Activated T-helper 9 cell treated with anti-CD3 and anti-CD28 coated beads, Interleukin-2, amount 50 U/mL, for 16 hours (primary cell): Measurements from ENCODE around the gene GPR157.
"Not testable (repeated sequence)": the region's sequence is repeated elsewhere in the genome, so short reads cannot be mapped to it uniquely, and the experiment has no call there.

Experiments used
- DNase-seq: peaks from one replicate; pipeline ENCODE4 v3.0.0-alpha.2; 2020; ENCODE audit warnings: low read depth

Gene GPR157, protein sequence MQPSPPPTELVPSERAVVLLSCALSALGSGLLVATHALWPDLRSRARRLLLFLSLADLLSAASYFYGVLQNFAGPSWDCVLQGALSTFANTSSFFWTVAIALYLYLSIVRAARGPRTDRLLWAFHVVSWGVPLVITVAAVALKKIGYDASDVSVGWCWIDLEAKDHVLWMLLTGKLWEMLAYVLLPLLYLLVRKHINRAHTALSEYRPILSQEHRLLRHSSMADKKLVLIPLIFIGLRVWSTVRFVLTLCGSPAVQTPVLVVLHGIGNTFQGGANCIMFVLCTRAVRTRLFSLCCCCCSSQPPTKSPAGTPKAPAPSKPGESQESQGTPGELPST

GRCh38 chr1:9128520-9129265 lies at the start of gene GPR157:
GPR157 (minus strand) TSS chr1:9129102; CDS start chr1:9129027, 75 bp downstream.
- peak; percentile 73 for DNase-seq

GRCh38 chr1:9174762-9175161 lies 45.9 kb upstream of the GPR157 start:
- no peak for DNase-seq

DNA sequence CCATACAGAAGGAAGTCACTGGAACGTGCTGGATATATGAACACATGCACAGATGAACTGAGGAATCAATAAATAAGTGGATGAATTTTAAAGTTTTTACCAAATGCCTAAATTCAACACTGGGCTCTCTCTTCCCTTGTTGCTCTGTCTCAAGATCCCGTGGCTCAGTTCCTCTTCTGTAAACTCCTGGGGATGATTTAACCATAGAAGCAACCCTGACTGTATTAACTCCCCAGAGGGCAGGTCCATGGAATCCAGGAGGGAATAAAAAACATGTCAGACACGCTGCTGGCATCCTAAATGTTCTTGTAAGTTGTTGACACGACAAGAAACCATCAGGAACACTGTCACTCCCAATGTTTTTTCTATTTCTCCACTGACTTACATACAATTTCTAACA lies 45.3 kb upstream of the GPR157 start:
- no peak for DNase-seq

DNA sequence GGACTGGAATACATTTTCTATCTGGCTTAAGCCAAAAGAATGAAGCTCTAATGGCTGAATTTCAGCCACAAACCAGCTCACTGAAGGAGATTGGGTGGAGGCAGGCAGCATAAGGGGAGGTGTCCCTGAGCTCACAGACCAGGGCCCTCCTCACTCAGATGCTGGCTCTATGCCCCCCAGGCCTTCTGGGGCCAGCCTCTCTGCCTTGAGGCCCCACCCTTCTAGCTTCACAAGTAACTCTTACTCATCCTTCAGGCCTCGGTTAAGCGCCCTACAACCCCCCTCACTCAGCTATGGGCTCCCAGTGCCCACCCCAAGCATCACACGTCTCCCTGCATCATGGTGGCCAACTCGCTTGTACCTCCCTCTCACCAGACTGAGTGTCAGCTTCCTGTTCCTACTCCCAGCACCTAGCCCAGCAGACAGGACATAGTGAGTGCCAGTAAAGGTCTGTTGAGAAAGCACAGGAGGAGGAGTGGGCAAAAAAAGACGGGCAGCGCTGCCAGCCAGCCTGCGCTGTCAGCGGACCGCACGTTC lies 40.8 kb upstream of the GPR157 start:
- no peak for DNase-seq

DNA sequence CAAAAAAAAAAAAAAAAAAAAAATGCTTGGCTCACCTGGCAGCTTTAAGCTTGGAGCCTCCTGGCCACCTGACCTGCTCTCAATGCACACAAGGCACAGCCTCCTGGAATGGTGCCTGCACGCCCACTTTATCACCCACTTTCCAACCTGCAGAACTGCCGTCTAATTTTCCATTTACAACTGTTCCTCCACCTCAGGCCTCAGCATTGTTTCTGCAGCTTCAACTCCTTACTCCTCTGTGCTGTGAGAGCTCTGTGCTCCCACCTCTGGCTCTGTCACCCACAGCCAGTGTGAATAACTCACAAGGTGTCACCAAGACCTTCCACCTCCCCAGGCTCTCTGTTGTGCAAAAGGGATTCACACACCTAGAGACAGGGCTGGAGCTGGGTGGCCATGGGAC lies 38.7 kb upstream of the GPR157 start:
- DNase-seq, result no peak

DNA sequence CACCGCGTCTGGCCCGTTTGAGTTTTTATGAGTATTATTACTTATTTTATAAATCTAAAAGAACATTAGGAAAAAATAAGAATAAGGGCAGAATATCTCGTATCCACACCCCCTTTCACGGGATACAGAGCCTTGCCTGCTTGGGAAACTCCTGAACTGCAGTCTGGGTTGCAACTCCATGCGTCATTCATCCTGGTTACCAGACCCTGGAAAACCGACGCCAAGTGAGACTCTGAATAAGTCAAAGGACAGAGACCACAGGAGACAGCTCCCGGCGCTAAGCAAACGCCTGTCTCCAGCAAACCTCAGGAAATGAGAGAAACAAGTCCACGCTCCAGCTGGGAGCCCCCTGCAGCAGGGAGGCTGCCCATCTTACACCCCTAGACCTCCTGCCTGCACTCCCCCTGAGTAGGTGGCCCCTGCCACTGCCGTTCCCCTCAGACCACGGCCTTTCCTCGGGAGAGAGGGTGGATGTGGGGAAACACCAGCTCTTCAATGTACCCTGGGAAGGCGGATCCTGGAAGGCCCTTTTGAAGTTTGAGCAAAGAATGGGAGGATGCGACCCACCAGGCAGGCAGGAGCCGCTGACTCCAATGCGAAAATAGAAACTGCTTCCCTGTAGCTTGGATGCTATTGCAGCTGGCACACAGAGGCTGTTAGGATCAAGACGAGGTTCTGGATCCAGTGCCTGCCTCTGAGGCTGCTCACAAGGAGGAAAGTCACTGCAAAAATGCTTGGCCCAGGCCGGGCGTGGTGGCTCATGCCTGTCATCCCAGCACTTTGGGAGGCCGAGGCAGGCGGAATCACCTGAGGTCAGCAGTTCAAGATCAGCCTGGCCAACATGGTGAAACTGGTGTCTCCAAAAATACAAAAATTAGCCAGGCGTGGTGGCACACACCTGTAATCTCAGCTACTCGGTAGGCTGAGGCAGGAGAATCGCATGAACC lies 37.7 kb upstream of the GPR157 start:
- DNase-seq, result no peak

GRCh38 chr1:9165396-9165795 lies 36.5 kb upstream of the GPR157 start:
- no peak for DNase-seq

DNA sequence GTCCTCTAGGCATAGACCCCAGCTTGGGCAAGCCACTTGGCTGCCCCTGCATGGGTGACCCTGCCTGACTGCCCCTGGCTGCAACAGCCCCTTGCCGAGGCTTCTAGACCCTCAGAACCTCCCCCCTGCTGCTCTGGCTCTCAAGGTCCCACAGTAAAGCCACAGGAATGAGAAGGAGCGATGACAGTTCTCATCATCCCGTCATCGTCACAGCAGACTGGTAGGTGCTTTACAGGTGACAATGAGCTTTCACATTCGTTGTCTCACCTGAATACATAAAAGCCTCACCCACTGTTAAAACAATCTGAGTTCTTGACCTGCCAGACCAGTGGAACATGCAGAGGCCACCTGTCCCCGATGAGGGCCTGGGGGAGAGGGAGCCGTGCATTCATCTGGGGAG lies 36.0 kb upstream of the GPR157 start:
- DNase-seq, result no peak

GRCh38 chr1:9164532-9164900 lies 35.6 kb upstream of the GPR157 start:
- DNase-seq, result no peak

DNA sequence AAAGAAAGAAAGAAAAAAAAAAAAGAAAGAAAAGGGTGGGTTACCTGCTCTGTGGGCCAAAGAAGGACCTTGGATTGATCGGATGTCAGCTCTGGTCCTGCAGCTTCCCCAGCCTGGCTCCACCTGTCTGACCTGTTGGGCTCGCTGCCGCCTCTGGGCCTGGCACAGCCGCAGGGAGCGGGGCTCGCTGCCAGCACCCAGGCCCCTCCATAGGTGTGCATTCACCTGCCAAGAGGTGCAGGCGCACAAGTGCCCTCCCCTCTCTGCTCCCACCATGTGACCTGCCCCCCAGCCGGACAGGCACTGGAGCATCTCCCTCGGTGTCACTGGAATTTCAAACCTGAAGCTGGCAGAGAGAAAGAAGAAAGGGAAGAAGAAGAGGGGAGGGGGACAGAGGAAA lies 33.1 kb upstream of the GPR157 start:
- DNase-seq, result no peak

DNA sequence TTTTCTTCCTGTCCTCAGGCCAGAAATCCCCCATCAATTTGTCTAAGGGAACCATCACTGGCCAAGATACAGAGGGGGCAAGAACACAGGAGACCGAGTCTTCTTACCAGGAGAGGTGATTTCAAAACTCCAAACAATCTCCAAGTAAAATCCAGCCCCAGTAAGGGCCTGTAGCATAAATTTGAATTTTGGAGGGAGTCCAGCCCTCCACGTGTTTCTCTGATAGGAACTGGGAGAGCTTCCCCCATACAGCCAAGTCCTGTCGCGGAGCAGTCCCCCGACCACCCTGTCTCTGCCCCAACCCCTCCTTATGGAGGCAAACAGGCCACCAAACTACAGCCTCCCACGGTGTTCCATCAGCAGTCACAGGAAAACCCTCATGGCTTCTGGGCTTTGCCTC lies 32.4 kb upstream of the GPR157 start:
- DNase-seq, result no peak

- DNase-seq, result no peak
Measured at GRCh38 chr1:9160079-9160717, 31.3 kb upstream of the GPR157 start.

- no peak for DNase-seq
Measured at GRCh38 chr1:9155879-9156278, 27.0 kb upstream of the GPR157 start.

DNA sequence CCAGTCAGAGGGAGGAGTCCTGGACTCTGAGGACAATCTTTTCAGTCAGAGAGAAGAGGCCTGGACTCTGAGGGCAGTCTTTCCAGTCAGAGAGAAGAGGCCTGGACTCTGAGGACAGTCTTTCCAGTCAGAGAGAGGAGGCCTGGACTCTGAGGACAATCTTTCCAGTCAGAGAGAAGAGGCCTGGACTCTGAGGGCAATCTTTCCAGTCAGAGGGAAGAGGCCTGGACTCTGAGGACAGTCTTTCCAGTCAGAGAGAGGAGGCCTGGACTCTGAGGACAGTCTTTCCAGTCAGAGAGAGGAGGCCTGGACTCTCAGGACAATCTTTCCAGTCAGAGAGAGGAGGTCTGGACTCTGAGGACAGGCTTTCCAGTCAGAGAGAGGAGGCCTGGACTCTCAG lies 26.5 kb upstream of the GPR157 start:
- DNase-seq, result not testable (repeated sequence)

GRCh38 chr1:9153152-9153551 lies 24.2 kb upstream of the GPR157 start:
- DNase-seq, result no peak

GRCh38 chr1:9152535-9152934 lies 23.6 kb upstream of the GPR157 start:
- no peak for DNase-seq

- DNase-seq, result no peak
Measured at GRCh38 chr1:9151328-9151860, 22.5 kb upstream of the GPR157 start.

GRCh38 chr1:9150582-9151327 lies 21.9 kb upstream of the GPR157 start:
- no peak for DNase-seq

- DNase-seq, result no peak
Measured at GRCh38 chr1:9149837-9150581, 21.1 kb upstream of the GPR157 start.

DNA sequence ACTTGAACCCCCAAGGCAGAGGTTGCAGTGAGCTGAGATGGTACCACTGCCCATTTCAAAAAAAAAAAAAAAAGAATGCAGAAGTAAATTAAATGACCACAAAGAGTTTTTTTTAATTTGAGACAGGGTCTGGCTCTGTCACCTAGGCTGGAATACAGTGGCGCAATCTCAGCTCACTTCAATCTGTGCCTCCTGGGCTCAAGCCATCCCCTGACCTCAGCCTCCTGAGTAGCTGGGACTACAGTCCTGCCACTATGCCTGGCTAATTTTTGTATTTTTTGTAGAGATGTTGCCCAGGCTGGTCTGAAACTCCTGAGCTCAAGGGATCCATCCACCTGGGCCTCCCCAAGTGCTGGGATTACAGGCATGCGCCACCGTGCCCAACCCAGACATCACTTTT lies 20.2 kb upstream of the GPR157 start:
- DNase-seq, result no peak
